GM23338 (cell line): ENCODE measurements around the gene NTPCR.

ENCODE experiments used
- CTCF ChIP-seq, 2 experiments: fragments of 200-600 bp in 1 of 2; sonication (generic) in 1 of 2; conservative IDR thresholded peaks; 2 replicates each; pipeline versions ENCODE4 v1.5.1 to v1.6.1; 2016 to 2017; ENCODE audit warnings: antibody characterized with exemption in 2 of 2, low read depth in 2 of 2, mild to moderate bottlenecking in 2 of 2, moderate library complexity in 1 of 2
- EZH2 ChIP-seq: fragments of 200-600 bp; sonication (generic); IDR thresholded peaks from one replicate; pipeline ENCODE4 v1.8.0; 2017; ENCODE audit warnings: antibody characterized with exemption, mild to moderate bottlenecking, low read depth; ENCODE audit not compliant: unreplicated experiment
- NANOG ChIP-seq: IDR thresholded peaks from 2 replicates; pipeline ENCODE4 v1.6.1; 2016; ENCODE audit warnings: antibody characterized with exemption, borderline replicate concordance
- TF ChIP-seq, protein P1 (sequence below): IDR thresholded peaks from one replicate; pipeline ENCODE4 v1.6.1; 2018; ENCODE audit warnings: antibody characterized with exemption; ENCODE audit not compliant: unreplicated experiment

- no peak for TF ChIP-seq CTCF (conservative IDR thresholded peaks at IDR 0.05; ENCODE audit: low read depth in 2 of 2)
- no peak for TF ChIP-seq NANOG
- TF ChIP-seq, protein P1, sequence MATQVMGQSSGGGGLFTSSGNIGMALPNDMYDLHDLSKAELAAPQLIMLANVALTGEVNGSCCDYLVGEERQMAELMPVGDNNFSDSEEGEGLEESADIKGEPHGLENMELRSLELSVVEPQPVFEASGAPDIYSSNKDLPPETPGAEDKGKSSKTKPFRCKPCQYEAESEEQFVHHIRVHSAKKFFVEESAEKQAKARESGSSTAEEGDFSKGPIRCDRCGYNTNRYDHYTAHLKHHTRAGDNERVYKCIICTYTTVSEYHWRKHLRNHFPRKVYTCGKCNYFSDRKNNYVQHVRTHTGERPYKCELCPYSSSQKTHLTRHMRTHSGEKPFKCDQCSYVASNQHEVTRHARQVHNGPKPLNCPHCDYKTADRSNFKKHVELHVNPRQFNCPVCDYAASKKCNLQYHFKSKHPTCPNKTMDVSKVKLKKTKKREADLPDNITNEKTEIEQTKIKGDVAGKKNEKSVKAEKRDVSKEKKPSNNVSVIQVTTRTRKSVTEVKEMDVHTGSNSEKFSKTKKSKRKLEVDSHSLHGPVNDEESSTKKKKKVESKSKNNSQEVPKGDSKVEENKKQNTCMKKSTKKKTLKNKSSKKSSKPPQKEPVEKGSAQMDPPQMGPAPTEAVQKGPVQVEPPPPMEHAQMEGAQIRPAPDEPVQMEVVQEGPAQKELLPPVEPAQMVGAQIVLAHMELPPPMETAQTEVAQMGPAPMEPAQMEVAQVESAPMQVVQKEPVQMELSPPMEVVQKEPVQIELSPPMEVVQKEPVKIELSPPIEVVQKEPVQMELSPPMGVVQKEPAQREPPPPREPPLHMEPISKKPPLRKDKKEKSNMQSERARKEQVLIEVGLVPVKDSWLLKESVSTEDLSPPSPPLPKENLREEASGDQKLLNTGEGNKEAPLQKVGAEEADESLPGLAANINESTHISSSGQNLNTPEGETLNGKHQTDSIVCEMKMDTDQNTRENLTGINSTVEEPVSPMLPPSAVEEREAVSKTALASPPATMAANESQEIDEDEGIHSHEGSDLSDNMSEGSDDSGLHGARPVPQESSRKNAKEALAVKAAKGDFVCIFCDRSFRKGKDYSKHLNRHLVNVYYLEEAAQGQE = no peak
- TF ChIP-seq EZH2 = no peak
Measured at GRCh38 chr1:232904131-232904530, 46.3 kb upstream of the NTPCR start.
